ENCODE measurements around the gene UBLCP1. TPM values are rescaled to one million over a fixed set of nuclear protein-coding genes. Genes with fewer than 3 reads are reported as not detected.
"Not testable (repeated sequence)": the region's sequence is repeated elsewhere in the genome, so short reads cannot be mapped to it uniquely, and the experiment has no call there.

Gene UBLCP1
- total RNA-seq, 2 donors from 2014 or later: 17.0 to 22.8 TPM

DNA sequence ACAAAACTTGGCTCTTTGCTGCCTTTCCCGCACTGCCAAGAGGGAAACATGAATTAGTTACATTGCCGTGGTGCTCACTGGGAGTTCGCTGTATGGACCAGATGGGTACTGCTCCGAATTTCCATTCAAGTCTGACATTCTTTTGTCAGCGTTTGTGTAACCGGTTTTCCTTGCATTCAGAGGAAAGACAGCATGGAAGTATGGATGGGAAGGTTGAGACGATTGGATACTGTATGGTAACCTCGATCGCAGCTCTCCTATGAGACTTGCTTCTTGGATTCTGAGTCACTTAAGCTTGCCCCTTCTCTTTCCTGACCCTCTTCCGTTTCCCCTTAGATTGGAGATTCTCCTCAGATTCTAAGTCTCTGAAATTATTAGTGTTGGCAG lies 625 bp upstream of the UBLCP1 start:
- H3K27ac ChIP-seq: peak overlapping the region; percentile 89
- H3K27me3 ChIP-seq (replicated peaks; ENCODE audit: insufficient read depth): no peaks in the 10 kb centered on the region
- WGBS: 25% methylated on average over 10 of the region's 10 CpGs
- H3K9me3 ChIP-seq: no peaks in the 10 kb centered on the region
- no peak for DNase-seq (ENCODE audit: low spot score)
- no peaks in the 10 kb centered on the region for H3K4me1 ChIP-seq (replicated peaks)
- H3K36me3 ChIP-seq: no peaks in the 10 kb centered on the region
- intact Hi-C loops (cut with DNase I): loop anchor here (5.0 kb wide), 2 partner anchors 55 to 105 kb away; partner anchors contain the start of gene RNF145
- H3K4me3 ChIP-seq: peak overlapping the region; percentile 72 to 99
- TF ChIP-seq POLR2A (IDR thresholded peaks at IDR 0.05) (no peak), POLR2AphosphoS5 (IDR thresholded peaks at IDR 0.05) (no peak)
- TF ChIP-seq, protein P1, sequence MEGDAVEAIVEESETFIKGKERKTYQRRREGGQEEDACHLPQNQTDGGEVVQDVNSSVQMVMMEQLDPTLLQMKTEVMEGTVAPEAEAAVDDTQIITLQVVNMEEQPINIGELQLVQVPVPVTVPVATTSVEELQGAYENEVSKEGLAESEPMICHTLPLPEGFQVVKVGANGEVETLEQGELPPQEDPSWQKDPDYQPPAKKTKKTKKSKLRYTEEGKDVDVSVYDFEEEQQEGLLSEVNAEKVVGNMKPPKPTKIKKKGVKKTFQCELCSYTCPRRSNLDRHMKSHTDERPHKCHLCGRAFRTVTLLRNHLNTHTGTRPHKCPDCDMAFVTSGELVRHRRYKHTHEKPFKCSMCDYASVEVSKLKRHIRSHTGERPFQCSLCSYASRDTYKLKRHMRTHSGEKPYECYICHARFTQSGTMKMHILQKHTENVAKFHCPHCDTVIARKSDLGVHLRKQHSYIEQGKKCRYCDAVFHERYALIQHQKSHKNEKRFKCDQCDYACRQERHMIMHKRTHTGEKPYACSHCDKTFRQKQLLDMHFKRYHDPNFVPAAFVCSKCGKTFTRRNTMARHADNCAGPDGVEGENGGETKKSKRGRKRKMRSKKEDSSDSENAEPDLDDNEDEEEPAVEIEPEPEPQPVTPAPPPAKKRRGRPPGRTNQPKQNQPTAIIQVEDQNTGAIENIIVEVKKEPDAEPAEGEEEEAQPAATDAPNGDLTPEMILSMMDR (IDR thresholded peaks at IDR 0.05): no peak

DNA sequence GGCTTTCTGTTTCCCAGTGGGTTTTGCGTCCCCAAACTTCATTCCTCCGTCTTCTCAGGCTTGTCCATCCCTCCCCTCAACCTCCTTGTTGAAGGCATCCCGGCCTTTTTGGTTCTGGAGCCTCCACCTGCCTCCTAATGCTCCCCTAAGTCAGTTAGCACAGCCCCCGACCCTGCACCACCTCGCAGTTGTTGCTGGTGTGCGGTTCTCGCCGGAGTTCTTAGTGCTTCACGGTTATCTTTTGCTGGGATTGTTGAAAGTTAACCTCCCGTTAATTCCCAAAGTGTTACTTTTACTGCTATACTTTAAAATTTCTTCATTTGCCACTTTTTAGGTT lies 447 bp downstream of the UBLCP1 start:
- intact Hi-C loops (cut with DNase I): loop anchor here (5.0 kb wide), 2 partner anchors 56 to 106 kb away; partner anchors contain the start of gene RNF145
- DNase-seq (ENCODE audit: low spot score): no peak
- Histone ChIP-seq H3K9me3 (no peaks in the 10 kb centered on the region), H3K4me3 (peak overlapping the region; percentile 72 to 99), H3K27ac (peak overlapping the region; percentile 89), H3K36me3 (no peaks in the 10 kb centered on the region), H3K4me1 (replicated peaks) (no peaks in the 10 kb centered on the region), H3K27me3 (replicated peaks; ENCODE audit: insufficient read depth) (no peaks in the 10 kb centered on the region)
- 2% methylated on average over 10 of the region's 10 CpGs for WGBS
- TF ChIP-seq POLR2A (IDR thresholded peaks at IDR 0.05) (no peak), POLR2AphosphoS5 (IDR thresholded peaks at IDR 0.05) (no peak)
- TF ChIP-seq, protein P1 (IDR thresholded peaks at IDR 0.05): no peak

DNA sequence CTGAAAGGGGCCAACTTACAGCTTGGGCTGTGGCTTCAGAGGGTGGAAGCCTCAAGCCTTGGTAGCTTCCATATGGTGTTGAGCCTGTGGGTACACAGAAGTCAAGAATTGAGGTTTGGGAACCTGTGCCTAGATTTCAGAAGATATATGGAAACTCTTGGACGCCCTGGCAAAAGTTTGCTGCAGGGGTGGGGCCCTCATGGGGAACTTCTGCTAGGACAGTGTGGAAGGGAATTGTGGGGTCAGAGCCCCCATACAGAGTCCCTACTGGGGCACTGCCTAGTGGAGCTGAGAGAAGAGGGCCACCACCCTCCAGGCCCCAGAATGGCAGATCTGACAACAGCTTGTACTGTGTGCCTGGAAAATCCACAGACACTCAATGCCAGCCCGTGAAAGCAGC lies 3.7 kb downstream of the UBLCP1 start:
- intact Hi-C loops (cut with DNase I); DNase-seq (ENCODE audit: low spot score); H3K4me3 ChIP-seq; H3K9me3 ChIP-seq; H3K27ac ChIP-seq; H3K27me3 ChIP-seq (replicated peaks; ENCODE audit: insufficient read depth); H3K36me3 ChIP-seq; H3K4me1 ChIP-seq (replicated peaks): not testable (repeated sequence)
- 88% methylated on average over 2 of the region's 2 CpGs for WGBS

DNA sequence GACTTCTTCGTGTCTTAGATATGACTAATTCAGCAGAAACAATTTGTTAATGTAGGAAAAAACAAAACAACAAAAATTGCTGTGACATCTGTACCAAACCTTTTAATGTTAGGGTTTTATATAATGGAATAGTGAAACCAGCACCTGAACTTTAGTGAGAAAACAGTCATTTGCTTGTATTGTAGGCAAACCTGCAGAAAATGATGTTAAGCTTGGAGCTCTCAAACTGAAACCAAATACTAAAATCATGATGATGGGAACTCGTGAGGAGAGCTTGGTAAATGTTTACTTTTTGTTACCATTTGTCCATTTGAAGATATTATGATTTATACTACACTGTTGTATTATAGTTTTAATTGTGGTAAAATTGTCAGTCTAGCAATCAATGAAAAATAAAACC lies 6.6 kb downstream of the UBLCP1 start:
- WGBS: 68% methylated on average over 2 of the region's 2 CpGs
- H3K4me1 ChIP-seq (replicated peaks): no peaks in the 10 kb centered on the region
- H3K36me3 ChIP-seq: no peaks in the 10 kb centered on the region
- no peak overlapping the region for H3K27ac ChIP-seq
- TF ChIP-seq POLR2A (IDR thresholded peaks at IDR 0.05): no peak
- H3K9me3 ChIP-seq: no peaks in the 10 kb centered on the region
- H3K27me3 ChIP-seq (replicated peaks; ENCODE audit: insufficient read depth): no peaks in the 10 kb centered on the region
- intact Hi-C loops (cut with DNase I): no loop called here
- DNase-seq (ENCODE audit: low spot score): no peak
- no peak overlapping the region for H3K4me3 ChIP-seq

DNA sequence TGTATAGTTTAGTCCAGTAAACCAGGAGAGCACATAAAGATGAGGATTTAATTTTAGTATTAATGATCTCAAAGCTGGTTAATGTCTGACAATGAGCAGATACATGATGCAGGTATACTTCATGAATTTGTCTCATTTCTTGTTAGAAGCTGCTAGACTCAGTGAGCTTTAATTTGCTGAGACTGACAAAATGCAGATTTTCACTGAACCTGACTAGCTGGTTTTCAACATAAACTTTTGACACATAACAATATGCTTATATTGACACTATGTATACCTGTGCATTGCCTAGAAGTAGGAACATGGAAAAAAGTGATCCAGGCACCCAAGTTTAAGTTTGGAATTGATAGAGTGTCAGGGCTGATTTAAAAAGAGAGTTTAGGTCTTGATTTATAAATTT lies 10.8 kb downstream of the UBLCP1 start:
- no peak for DNase-seq (ENCODE audit: low spot score)
- intact Hi-C loops (cut with DNase I): no loop called here
- Histone ChIP-seq H3K9me3 (no peaks in the 10 kb centered on the region), H3K27ac (no peak overlapping the region), H3K27me3 (replicated peaks; ENCODE audit: insufficient read depth) (no peaks in the 10 kb centered on the region), H3K4me3 (no peak overlapping the region), H3K36me3 (no peaks in the 10 kb centered on the region), H3K4me1 (replicated peaks) (no peaks in the 10 kb centered on the region)
- TF ChIP-seq, protein P1 (IDR thresholded peaks at IDR 0.05): no peak
- TF ChIP-seq POLR2A (IDR thresholded peaks at IDR 0.05) (no peak), POLR2AphosphoS5 (IDR thresholded peaks at IDR 0.05) (no peak)

DNA sequence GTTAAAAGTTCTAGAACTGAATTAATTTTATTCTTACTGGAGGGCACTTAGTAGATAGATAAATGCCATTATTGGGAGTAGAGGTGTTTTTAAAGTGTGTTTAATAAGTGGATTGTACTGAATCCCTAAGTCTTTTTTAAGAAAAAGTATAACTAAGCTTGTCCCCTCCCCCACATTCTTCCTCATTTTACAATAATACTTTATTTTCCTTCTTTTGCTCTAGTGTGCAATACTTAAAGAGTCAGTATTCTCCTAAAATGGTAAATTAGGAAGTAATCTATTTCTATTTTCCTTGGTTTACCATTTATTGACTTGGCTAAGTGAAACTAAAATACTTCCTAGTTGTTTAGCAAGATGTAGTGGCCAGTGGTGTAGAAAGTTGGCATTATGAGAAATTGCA lies 11.6 kb downstream of the UBLCP1 start:
- intact Hi-C loops (cut with DNase I): no loop called here
- no peak for DNase-seq (ENCODE audit: low spot score)
- H3K9me3 ChIP-seq: no peaks in the 10 kb centered on the region
- TF ChIP-seq, protein P1 (IDR thresholded peaks at IDR 0.05): no peak
- no peak for TF ChIP-seq POLR2AphosphoS5 (IDR thresholded peaks at IDR 0.05)
- no peak for TF ChIP-seq POLR2A (IDR thresholded peaks at IDR 0.05)
- H3K4me1 ChIP-seq (replicated peaks): no peaks in the 10 kb centered on the region
- H3K4me3 ChIP-seq: no peak overlapping the region
- H3K27me3 ChIP-seq (replicated peaks; ENCODE audit: insufficient read depth): no peaks in the 10 kb centered on the region
- no peaks in the 10 kb centered on the region for H3K36me3 ChIP-seq
- H3K27ac ChIP-seq: no peak overlapping the region
